ENCODE data around the gene HSPA4.

The HSPA4 gene

DNA sequence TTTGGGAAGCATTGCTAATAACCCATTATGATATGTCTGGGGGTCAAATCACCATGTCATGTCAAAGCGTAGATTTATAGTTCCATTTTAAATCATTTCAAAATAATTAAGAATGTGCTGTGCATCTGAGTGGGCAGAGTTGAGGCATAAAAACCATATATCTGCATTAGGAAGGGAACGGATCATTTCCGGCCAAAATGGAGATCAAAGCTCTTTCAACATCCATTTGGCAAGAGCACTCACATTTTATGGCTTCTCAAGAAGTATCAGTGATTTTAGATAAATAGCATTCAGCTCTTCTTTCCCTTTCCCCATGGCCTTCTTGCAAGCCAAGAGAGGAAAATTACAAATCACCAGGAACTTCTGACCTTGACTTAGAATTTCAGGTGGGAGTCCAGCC lies 89.9 kb downstream of the HSPA4 start:
- Histone ChIP-seq H3K27me3 (ENCODE audit: control insufficient read depth, insufficient read depth, low read length) (no peaks in the 10 kb centered on the region), H3K4me3 (ENCODE audit: low read length) (no peak overlapping the region), H3K9ac (ENCODE audit: low read length) (no peak overlapping the region), H3K9me3 (ENCODE audit: control insufficient read depth, low read length) (no peaks in the 10 kb centered on the region), H3K36me3 (ENCODE audit: control insufficient read depth, insufficient read depth, low read length) (no peaks in the 10 kb centered on the region), H3K4me1 (ENCODE audit: control insufficient read depth, insufficient read depth, low read length) (no peaks in the 10 kb centered on the region)

DNA sequence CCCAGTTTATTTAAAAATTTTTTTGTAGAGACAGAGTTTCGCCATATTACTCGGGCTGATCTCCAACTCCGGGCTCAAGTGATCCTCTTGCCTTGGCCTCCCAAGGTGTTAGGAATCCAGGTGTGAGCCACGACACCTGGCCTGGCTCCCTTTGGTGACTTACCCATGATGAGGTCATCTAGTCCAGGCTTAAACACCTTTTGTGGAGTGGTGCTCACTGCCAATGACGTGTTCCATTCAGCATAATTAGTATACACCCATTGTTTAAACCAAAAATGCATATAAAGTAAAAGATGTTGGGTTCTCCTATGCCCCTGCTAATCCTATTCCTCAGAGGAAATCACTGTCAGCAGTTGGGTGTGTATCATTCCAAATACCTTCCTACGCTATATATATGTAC lies 91.0 kb downstream of the HSPA4 start:
- Histone ChIP-seq H3K4me3 (ENCODE audit: low read length) (no peak overlapping the region), H3K4me1 (ENCODE audit: control insufficient read depth, insufficient read depth, low read length) (no peaks in the 10 kb centered on the region), H3K9ac (ENCODE audit: low read length) (no peak overlapping the region), H3K27me3 (ENCODE audit: control insufficient read depth, insufficient read depth, low read length) (no peaks in the 10 kb centered on the region), H3K9me3 (ENCODE audit: control insufficient read depth, low read length) (no peaks in the 10 kb centered on the region), H3K36me3 (ENCODE audit: control insufficient read depth, insufficient read depth, low read length) (no peaks in the 10 kb centered on the region)

DNA sequence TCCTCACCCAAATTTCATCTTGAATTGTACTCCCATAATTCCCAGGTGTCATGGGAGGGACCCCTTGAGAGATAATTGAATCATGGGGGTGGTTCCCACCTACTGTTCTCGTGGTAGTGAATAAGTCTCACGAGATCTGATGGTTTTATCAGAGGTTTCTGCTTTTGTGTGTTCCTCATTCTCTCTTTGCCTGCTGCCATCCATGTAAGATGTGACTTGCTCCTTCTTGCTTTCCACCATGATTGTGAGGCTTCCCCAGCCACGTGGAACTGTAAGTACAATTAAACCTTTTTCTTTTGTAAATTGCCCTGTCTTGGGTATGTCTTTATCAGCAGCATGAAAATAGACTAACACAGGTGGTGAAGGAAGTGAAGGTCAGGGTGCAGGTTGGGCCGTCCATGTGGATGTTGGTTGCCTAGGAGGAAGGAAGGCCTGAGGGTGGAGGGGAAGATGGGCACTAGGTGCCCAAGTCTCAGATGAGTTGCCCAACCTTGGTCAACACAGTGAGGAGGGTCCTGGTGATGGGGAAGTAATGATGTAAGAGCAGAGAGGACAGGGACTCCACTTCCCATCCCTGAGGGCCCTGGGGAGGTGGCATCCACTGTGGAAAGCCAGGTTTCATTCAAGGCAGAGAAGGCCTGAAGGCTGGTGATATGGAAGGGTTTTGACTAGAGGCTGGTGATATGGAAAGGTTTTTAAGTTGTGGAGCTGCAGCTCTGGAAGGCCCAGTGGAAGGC lies 92.6 kb downstream of the HSPA4 start:
- no peaks in the 10 kb centered on the region for H3K27me3 ChIP-seq (ENCODE audit: control insufficient read depth, insufficient read depth, low read length)
- no peaks in the 10 kb centered on the region for H3K9me3 ChIP-seq (ENCODE audit: control insufficient read depth, low read length)
- H3K4me3 ChIP-seq (ENCODE audit: low read length) = no peak overlapping the region
- H3K36me3 ChIP-seq (ENCODE audit: control insufficient read depth, insufficient read depth, low read length) = no peaks in the 10 kb centered on the region
- H3K4me1 ChIP-seq (ENCODE audit: control insufficient read depth, insufficient read depth, low read length) = no peaks in the 10 kb centered on the region
- no peak overlapping the region for H3K9ac ChIP-seq (ENCODE audit: low read length)

DNA sequence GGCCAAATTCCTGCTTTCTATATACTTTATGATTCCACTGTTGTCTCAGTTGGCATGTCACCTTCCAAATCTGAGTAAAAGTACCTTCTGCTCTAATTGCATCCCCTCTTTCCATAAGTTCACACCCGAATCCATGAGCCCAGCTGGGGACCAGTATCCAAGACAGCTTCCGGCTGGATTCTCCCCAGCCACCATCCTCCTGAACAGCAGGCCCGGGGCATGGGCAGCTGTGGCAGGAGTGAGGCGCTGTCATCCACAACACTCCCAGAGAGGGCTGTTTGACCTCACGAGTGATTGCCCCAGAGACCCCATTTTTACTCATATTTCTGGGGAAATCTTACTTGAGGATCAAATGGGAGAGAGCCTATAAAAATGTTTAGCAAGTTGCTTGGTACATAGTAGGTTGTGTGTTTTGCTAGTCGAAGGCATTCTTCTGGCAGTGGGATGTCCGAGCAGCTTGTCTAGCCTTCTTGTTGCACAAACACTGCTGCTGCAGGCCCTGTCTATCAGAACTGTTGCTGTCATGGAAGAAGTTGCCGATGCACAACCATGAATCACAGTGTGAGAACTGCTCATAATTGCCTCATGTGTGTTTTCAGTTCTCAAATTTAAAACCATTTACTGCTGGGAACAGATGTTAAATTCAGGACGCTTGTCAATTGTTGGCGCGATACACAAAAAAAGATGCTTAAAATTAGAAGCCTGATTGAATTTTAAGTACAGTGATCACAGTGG lies 93.8 kb downstream of the HSPA4 start:
- Histone ChIP-seq H3K4me3 (ENCODE audit: low read length) (no peak overlapping the region), H3K36me3 (ENCODE audit: control insufficient read depth, insufficient read depth, low read length) (no peaks in the 10 kb centered on the region), H3K27me3 (ENCODE audit: control insufficient read depth, insufficient read depth, low read length) (no peaks in the 10 kb centered on the region), H3K4me1 (ENCODE audit: control insufficient read depth, insufficient read depth, low read length) (no peaks in the 10 kb centered on the region), H3K9ac (ENCODE audit: low read length) (no peak overlapping the region), H3K9me3 (ENCODE audit: control insufficient read depth, low read length) (no peaks in the 10 kb centered on the region)

DNA sequence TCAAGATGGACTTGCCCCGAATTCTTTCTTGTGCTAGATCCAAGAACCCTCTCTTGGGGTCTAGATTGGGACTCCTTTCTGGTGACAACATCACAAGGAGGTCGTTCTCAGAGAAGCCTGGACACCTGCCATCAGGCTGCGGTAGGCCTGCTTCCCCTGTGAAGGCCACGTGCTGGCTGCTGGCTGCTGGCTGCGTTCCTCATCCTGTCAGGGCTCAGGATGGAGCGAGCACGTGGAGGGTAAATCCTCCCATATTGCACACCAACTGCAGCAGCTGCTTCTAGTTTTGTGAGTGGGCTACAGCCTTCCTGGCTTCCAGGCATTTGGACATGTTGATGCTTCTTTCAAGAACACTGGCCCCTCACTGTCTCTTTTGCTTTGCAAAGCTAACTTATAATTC lies 95.6 kb downstream of the HSPA4 start:
- H3K4me3 ChIP-seq (ENCODE audit: low read length) = no peak overlapping the region
- H3K9ac ChIP-seq (ENCODE audit: low read length) = no peak overlapping the region
- no peaks in the 10 kb centered on the region for H3K36me3 ChIP-seq (ENCODE audit: control insufficient read depth, insufficient read depth, low read length)
- no peaks in the 10 kb centered on the region for H3K27me3 ChIP-seq (ENCODE audit: control insufficient read depth, insufficient read depth, low read length)
- H3K4me1 ChIP-seq (ENCODE audit: control insufficient read depth, insufficient read depth, low read length) = no peaks in the 10 kb centered on the region
- no peaks in the 10 kb centered on the region for H3K9me3 ChIP-seq (ENCODE audit: control insufficient read depth, low read length)

DNA sequence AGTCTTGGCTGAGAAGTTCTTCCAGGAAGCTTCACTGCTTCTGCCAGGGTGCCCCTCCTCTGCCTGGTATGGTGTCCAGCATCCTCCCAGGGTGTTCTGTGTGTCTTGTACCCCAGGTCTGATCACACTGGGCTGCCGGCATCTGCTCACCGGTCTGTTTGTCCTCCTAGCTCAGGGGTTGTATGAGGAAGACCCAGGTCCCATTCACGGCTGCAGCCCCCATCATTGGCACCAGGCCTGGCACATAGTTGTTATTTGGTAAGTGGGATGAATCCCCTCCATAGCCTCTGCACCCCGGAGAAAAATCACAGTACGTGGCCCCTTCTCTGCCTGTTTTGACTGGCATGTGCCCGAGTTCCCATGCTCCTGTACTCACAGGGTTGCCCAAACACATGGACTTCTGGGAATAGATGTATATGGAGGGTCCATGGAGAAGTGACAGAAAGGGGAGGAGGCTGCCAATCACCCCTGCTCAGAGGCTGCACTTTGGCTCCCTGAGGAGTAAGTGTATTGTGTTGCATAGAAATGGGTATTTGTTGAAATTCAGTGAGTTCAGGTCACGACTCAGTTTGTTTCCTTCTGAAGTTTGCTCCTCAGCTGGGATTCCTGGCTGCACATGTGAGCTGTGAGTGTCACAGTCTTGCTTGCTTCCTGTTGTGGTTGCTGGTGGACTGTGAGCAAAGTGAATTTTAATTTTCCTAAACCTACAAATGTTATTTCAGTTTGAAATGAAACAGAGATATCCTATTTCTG lies 96.2 kb downstream of the HSPA4 start:
- Histone ChIP-seq H3K4me3 (ENCODE audit: low read length) (no peak overlapping the region), H3K9me3 (ENCODE audit: control insufficient read depth, low read length) (no peaks in the 10 kb centered on the region), H3K4me1 (ENCODE audit: control insufficient read depth, insufficient read depth, low read length) (no peaks in the 10 kb centered on the region), H3K9ac (ENCODE audit: low read length) (no peak overlapping the region), H3K27me3 (ENCODE audit: control insufficient read depth, insufficient read depth, low read length) (no peaks in the 10 kb centered on the region), H3K36me3 (ENCODE audit: control insufficient read depth, insufficient read depth, low read length) (no peaks in the 10 kb centered on the region)

DNA sequence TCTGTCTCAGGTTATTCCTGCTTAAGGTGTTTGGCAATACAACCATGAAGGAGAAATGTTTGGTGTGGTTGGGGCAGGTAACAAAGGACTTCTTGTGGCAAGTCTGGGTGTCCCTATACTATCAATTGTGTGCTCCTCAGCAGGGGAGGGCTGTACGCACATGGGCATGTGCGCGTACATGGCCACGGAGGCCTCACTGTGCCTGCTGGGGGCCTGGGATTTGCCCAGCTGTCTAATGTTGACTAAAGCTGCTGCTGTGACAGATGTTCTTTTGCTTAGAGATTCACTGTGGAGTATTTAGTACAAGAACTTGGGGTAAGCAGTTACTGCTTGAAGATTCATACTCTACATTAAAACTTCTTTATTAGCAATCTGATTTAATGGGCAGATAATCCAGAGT lies 97.5 kb downstream of the HSPA4 start:
- no peaks in the 10 kb centered on the region for H3K36me3 ChIP-seq (ENCODE audit: control insufficient read depth, insufficient read depth, low read length)
- no peak overlapping the region for H3K4me3 ChIP-seq (ENCODE audit: low read length)
- no peaks in the 10 kb centered on the region for H3K9me3 ChIP-seq (ENCODE audit: control insufficient read depth, low read length)
- H3K9ac ChIP-seq (ENCODE audit: low read length) = no peak overlapping the region
- no peaks in the 10 kb centered on the region for H3K4me1 ChIP-seq (ENCODE audit: control insufficient read depth, insufficient read depth, low read length)
- H3K27me3 ChIP-seq (ENCODE audit: control insufficient read depth, insufficient read depth, low read length) = no peaks in the 10 kb centered on the region

DNA sequence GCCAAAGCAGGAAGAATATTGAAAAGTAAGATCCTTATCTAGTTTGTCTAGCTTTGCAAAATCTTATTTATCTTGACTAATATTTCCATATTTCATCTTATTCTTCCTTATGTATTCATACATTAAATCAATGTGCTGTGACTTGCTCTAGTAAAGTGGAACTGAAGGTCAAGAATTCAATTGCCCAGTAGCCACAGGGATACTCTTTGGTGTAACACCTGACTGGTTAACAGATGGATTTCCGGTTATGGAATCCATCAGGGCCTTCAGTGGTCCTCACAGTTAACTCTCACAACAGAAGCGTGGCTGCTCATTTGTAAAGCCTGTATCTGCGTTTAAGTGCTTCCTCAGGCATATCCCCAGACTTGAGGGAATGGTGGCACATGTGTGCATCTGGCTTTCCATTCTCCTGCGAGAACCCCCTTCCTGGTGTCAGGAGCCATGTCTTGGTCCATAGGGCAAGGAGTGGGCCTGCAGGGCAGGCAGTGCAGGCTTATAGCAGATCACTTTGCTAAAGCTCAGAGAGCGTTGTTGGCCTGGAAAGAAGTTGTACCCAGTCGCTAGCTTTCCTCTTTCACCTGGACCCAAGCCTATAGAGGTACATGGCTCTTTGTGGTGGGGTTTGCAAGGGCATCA lies 99.2 kb downstream of the HSPA4 start:
- no peaks in the 10 kb centered on the region for H3K27me3 ChIP-seq (ENCODE audit: control insufficient read depth, insufficient read depth, low read length)
- no peak overlapping the region for H3K4me3 ChIP-seq (ENCODE audit: low read length)
- H3K36me3 ChIP-seq (ENCODE audit: control insufficient read depth, insufficient read depth, low read length) = no peaks in the 10 kb centered on the region
- H3K9ac ChIP-seq (ENCODE audit: low read length) = no peak overlapping the region
- H3K9me3 ChIP-seq (ENCODE audit: control insufficient read depth, low read length) = no peaks in the 10 kb centered on the region
- H3K4me1 ChIP-seq (ENCODE audit: control insufficient read depth, insufficient read depth, low read length) = peaks cover 10% of the 10 kb centered on the region

DNA sequence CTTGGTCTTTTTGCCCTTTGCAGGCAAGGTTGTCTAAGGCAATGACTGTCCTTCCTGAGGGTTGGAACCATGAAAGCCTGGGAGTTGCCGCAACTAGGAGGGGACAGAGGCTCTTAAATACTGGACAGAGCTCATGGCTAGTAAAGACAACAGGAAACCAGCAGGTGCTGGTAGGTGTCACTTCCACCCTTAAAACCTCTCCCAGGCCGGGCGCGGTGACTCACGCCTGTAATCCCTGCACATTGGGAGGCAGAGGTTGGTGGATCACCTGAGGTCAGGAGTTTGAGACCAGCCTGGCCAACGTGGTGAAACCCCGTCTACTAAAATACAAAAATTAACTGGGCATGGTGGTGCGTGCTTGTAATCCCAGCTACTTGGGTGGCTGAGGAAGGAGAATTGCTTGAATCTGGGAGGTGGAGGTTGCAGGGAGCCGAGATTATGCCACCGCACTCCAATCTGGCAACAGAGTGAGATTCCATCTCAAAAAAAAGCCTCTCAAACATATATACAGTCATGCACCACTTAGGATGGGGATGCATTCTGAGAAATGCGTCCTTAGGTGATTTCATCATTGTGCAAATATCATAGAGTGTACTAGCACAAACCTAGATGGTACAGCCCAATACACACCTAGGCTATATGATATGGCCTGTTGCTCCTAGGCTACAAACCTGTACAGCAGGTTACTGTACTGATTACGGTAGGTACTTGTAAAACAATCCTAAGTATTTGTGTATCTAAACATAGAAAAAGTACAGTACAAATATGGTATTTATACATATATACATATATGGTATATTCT lies 102.7 kb downstream of the HSPA4 start:
- H3K9me3 ChIP-seq (ENCODE audit: control insufficient read depth, low read length) = no peaks in the 10 kb centered on the region
- no peaks in the 10 kb centered on the region for H3K36me3 ChIP-seq (ENCODE audit: control insufficient read depth, insufficient read depth, low read length)
- H3K27me3 ChIP-seq (ENCODE audit: control insufficient read depth, insufficient read depth, low read length) = no peaks in the 10 kb centered on the region
- no peak overlapping the region for H3K9ac ChIP-seq (ENCODE audit: low read length)
- peaks cover 14% of the 10 kb centered on the region for H3K4me1 ChIP-seq (ENCODE audit: control insufficient read depth, insufficient read depth, low read length)
- no peak overlapping the region for H3K4me3 ChIP-seq (ENCODE audit: low read length)

DNA sequence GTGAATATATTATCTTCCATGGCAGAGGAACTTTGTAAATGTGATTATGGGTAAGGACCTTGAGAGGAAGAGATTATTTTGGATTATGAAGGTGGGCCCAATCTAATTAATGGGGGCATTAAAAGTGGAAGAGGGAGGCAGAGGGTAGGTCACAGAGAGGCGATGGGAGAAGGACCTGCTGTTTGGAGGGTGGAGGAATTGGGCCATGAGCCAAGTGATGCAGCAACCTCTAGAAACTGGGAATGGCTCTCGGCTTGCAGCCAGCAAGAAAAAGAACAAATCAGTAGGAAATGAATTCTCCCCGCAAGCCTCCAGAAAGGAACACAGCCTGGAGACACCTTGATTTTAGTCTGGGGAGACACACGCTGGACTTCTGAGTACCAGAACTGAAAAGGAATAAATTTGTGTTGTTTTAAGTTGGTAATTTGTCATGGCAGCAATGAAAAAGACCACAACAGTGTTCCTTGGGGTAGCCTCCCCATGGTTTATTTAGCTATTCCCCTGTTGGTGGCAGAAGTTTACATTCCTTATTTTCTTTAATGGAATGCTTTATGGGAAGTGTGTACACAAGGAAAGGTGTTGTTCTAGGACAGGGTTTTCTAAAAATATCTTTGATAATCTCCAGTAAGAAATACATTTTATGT lies 103.6 kb downstream of the HSPA4 start:
- Histone ChIP-seq H3K4me3 (ENCODE audit: low read length) (no peak overlapping the region), H3K9me3 (ENCODE audit: control insufficient read depth, low read length) (no peaks in the 10 kb centered on the region)

More for the DNA sequence above, 103.6 kb downstream of the HSPA4 start:
- Histone ChIP-seq H3K27me3 (ENCODE audit: control insufficient read depth, insufficient read depth, low read length) (no peaks in the 10 kb centered on the region), H3K4me1 (ENCODE audit: control insufficient read depth, insufficient read depth, low read length) (peaks cover 14% of the 10 kb centered on the region), H3K9ac (ENCODE audit: low read length) (no peak overlapping the region), H3K36me3 (ENCODE audit: control insufficient read depth, insufficient read depth, low read length) (no peaks in the 10 kb centered on the region)
